ENCODE measurements around the gene ANO1.
"Not testable (repeated sequence)": the region's sequence is repeated elsewhere in the genome, so short reads cannot be mapped to it uniquely, and the experiment has no call there.

Gene ANO1

GRCh38 chr11:70209391-70209912 is 131.3 kb downstream of the ANO1 start:
- no peak for DNase-seq (ENCODE audit: low read depth in 2 of 2)

GRCh38 chr11:70210051-70210501 is 132.0 kb downstream of the ANO1 start:
- DNase-seq (ENCODE audit: low read depth in 2 of 2): no peak

- DNase-seq (ENCODE audit: low read depth in 2 of 2): no peak
Observed at GRCh38 chr11:70210530-70210929, 132.4 kb downstream of the ANO1 start.

GRCh38 chr11:70212227-70212811 is 134.2 kb downstream of the ANO1 start:
- no peak for DNase-seq (ENCODE audit: low read depth in 2 of 2)

GRCh38 chr11:70217388-70217787 is 139.3 kb downstream of the ANO1 start:
- DNase-seq (ENCODE audit: low read depth in 2 of 2): not testable (repeated sequence)

GRCh38 chr11:70218076-70218475 is 140.0 kb downstream of the ANO1 start:
- DNase-seq (ENCODE audit: low read depth in 2 of 2): not testable (repeated sequence)

GRCh38 chr11:70220136-70220535 is 142.0 kb downstream of the ANO1 start:
- no peak for DNase-seq (ENCODE audit: low read depth in 2 of 2)

GRCh38 chr11:70220920-70221319 is 142.8 kb downstream of the ANO1 start:
- DNase-seq (ENCODE audit: low read depth in 2 of 2): no peak

- no peak for DNase-seq (ENCODE audit: low read depth in 2 of 2)
Observed at GRCh38 chr11:70225681-70226177, 147.6 kb downstream of the ANO1 start.

- no peak for DNase-seq (ENCODE audit: low read depth in 2 of 2)
Observed at GRCh38 chr11:70226183-70226582, 148.1 kb downstream of the ANO1 start.

- no peak for DNase-seq (ENCODE audit: low read depth in 2 of 2)
Observed at GRCh38 chr11:70226967-70227366, 148.8 kb downstream of the ANO1 start.

GRCh38 chr11:70229737-70230136 is 151.6 kb downstream of the ANO1 start:
- no peak for DNase-seq (ENCODE audit: low read depth in 2 of 2)

GRCh38 chr11:70230151-70230839 is 152.2 kb downstream of the ANO1 start:
- DNase-seq (ENCODE audit: low read depth in 2 of 2): no peak

GRCh38 chr11:70230840-70231710 is 153.0 kb downstream of the ANO1 start:
- DNase-seq (ENCODE audit: low read depth in 2 of 2): no peak

GRCh38 chr11:70233034-70233433 is 154.9 kb downstream of the ANO1 start:
- no peak for DNase-seq (ENCODE audit: low read depth in 2 of 2)

- DNase-seq (ENCODE audit: low read depth in 2 of 2): no peak
Observed at GRCh38 chr11:70233511-70233934, 155.4 kb downstream of the ANO1 start.

GRCh38 chr11:70233962-70234361 is 155.8 kb downstream of the ANO1 start:
- DNase-seq (ENCODE audit: low read depth in 2 of 2): no peak

All from stimulated activated CD8-positive, alpha-beta memory T cell treated with anti-CD3 and anti-CD28 coated beads, Interleukin-7, amount 100 ng/mL, for 1 hour (primary cell).